Endothelial cell of umbilical vein (primary cell): Measurements from ENCODE around the gene DUSP11. TPM values are rescaled to one million over a fixed set of nuclear protein-coding genes. Genes with fewer than 3 reads are reported as not detected.
"Not testable (repeated sequence)": the region's sequence is repeated elsewhere in the genome, so short reads cannot be mapped to it uniquely, and the experiment has no call there.

Source experiments
- BruUV-seq: library from RNA; stranded (reverse); fragments of 400-500 nt; replicated peaks from 2 replicates; lab custom pipeline; 2021; lab: Mats Ljungman, UMichigan
- CTCF ChIA-PET: fragments of 300-600, 350-600 bp; sonication (Branson Sonifier 250); formaldehyde crosslinking; loops from one replicate; lab custom pipeline; 2021; ENCODE audit warnings: antibody characterized with exemption, inconsistent platforms; lab: Charles Lee
- POLR2A ChIA-PET: fragments of 300-600, 350-600 bp; sonication (Branson Sonifier 250); formaldehyde crosslinking; loops from one replicate; lab custom pipeline; 2021; ENCODE audit warnings: antibody characterized with exemption, inconsistent platforms; lab: Charles Lee
- DNase-seq: peaks from one replicate; pipeline ENCODE4 v3.0.0-alpha.2; 2011; ENCODE audit warnings: low read depth, low spot score
- FAIRE-seq: peaks from 2 replicates; lab custom pipeline; 2011; peaks lifted over from hg19 to GRCh38; lab: Jason Lieb, UNC
- H2AFZ ChIP-seq: 2 replicates; pipeline ENCODE4 v1.6.0; 2012; ENCODE audit warnings: low read depth, low read length, control low read depth, inconsistent platforms
- H3K27ac ChIP-seq: 2 replicates; pipeline ENCODE4 v1.5.1; 2011; ENCODE audit warnings: low read depth, mild to moderate bottlenecking, control low read depth, low read length, moderate library complexity; ENCODE audit not compliant: insufficient read depth
- H3K27me3 ChIP-seq, 2 experiments: 2 replicates each; pipeline versions ENCODE4 v1.6.0 to v1.6.1; 2011; ENCODE audit warnings: low read length in 2 of 2, mixed read lengths in 1 of 2; ENCODE audit not compliant: control insufficient read depth in 2 of 2, insufficient read depth in 2 of 2
- H3K36me3 ChIP-seq, 2 experiments: 2 replicates in 1 of 2; 3 replicates in 1 of 2; pipeline ENCODE4 v1.5.1; 2011; ENCODE audit warnings: low read length in 2 of 2, mild to moderate bottlenecking in 1 of 2, moderate library complexity in 1 of 2; ENCODE audit not compliant: control insufficient read depth in 2 of 2, insufficient read depth in 2 of 2; ENCODE audit errors: extremely low read depth in 1 of 2
- H3K4me1 ChIP-seq: 3 replicates; pipeline ENCODE4 v1.5.1; 2011; ENCODE audit warnings: mild to moderate bottlenecking, low read length; ENCODE audit not compliant: control insufficient read depth, insufficient read depth; ENCODE audit errors: extremely low read depth
- H3K4me2 ChIP-seq: 2 replicates; pipeline ENCODE4 v1.6.1; 2011; ENCODE audit warnings: low read length, control low read depth, mixed read lengths; ENCODE audit not compliant: insufficient read depth
- H3K4me3 ChIP-seq, 3 experiments: fragments of 200-600 bp in 1 of 3; sonication (generic), shearing (Covaris generic) in 1 of 3; replicated peaks in 1 of 3; 2 replicates each; pipeline ENCODE4 v1.5.1; 2011 to 2016; ENCODE audit warnings: control low read depth in 3 of 3, low read length in 3 of 3, mild to moderate bottlenecking in 2 of 3, inconsistent platforms in 1 of 3, low read depth in 1 of 3, moderate library complexity in 1 of 3; ENCODE audit not compliant: insufficient read depth in 1 of 3
- H3K79me2 ChIP-seq: 2 replicates; pipeline ENCODE4 v1.6.0; 2012; ENCODE audit warnings: low read length, inconsistent platforms; ENCODE audit not compliant: control insufficient read depth, insufficient read depth
- H3K9ac ChIP-seq: replicated peaks from 2 replicates; pipeline ENCODE3; 2011; ENCODE audit warnings: low read length, control low read depth; ENCODE audit not compliant: insufficient read depth; ENCODE audit errors: extremely low read depth
- H3K9me1 ChIP-seq: replicated peaks from 3 replicates; pipeline ENCODE4 v1.6.0; 2011; ENCODE audit warnings: mild to moderate bottlenecking, low read length; ENCODE audit not compliant: control insufficient read depth, insufficient read depth; ENCODE audit errors: extremely low read depth
- H3K9me3 ChIP-seq: replicated peaks from 2 replicates; pipeline ENCODE4 v1.5.1; 2012; ENCODE audit warnings: low read length, inconsistent platforms; ENCODE audit not compliant: control insufficient read depth, insufficient read depth
- H4K20me1 ChIP-seq: replicated peaks from 2 replicates; pipeline ENCODE3; 2011; ENCODE audit warnings: mild to moderate bottlenecking, low read length; ENCODE audit not compliant: control insufficient read depth, insufficient read depth; ENCODE audit errors: extremely low read depth
- GATA2 ChIP-seq: IDR thresholded peaks from 2 replicates; pipeline ENCODE4 v1.7.0; 2011; ENCODE audit warnings: low read depth, mild to moderate bottlenecking, moderate library complexity, mixed read lengths, low read length; ENCODE audit not compliant: insufficient read length, insufficient read depth
- JUN ChIP-seq: IDR thresholded peaks from 2 replicates; pipeline ENCODE4 v1.6.1; 2011; ENCODE audit warnings: borderline replicate concordance, low read depth; ENCODE audit not compliant: insufficient read length, insufficient read depth
- MAX ChIP-seq: IDR thresholded peaks from 2 replicates; pipeline ENCODE4 v1.6.1; 2011; ENCODE audit not compliant: insufficient read depth, insufficient read length
- MYC ChIP-seq: IDR thresholded peaks from one replicate; pipeline ENCODE4 v1.6.1; 2011; ENCODE audit warnings: mild to moderate bottlenecking, low read depth, low read length
- POLR2A ChIP-seq: IDR thresholded peaks from 2 replicates; pipeline ENCODE4 v1.6.1; 2012; ENCODE audit warnings: low read depth, mild to moderate bottlenecking, control low read depth, low read length
- POLR2AphosphoS5 ChIP-seq: IDR thresholded peaks from 2 replicates; pipeline ENCODE4 v1.6.1; 2012; ENCODE audit warnings: low read depth, mild to moderate bottlenecking, control low read depth, low read length, moderate library complexity; ENCODE audit not compliant: insufficient read depth
- dilution Hi-C: fragments of 300-500 bp; cut with MboI; formaldehyde crosslinking; loops from one replicate; pipeline ENCODE4 v1.15.0; 2019; ENCODE audit warnings: low sequenced_read_pairs; ENCODE audit not compliant: extremely low pct_ligation_motif_present
- intact Hi-C: fragments of 100-400 bp; cut with micrococcal nuclease; formaldehyde crosslinking; loops from one replicate; pipeline ENCODE4 v1.10.0; 2022
- polyA plus RNA-seq, 4 experiments: library from polyadenylated mRNA; depleted of rRNA in 3 of 4; stranded (reverse) in 3 of 4; unstranded in 1 of 4; fragments of >200 nt; gene quantifications; 2 replicates each; pipeline versions ENCODE4 v1.2.1 to v1.2.3, GENCODE V29; 2011 to 2012; ENCODE audit warnings: missing spikeins in 1 of 4
- total RNA-seq: library from RNA; stranded (reverse); gene quantifications from 2 replicates; pipeline ENCODE4 v1.2.3, GENCODE V29; 2021

Gene DUSP11
- total and polyA plus RNA-seq, 2 donors (not counting 3 experiments of a cell fraction or from before 2014, with no cell fraction given), result 18.6 to 27.0 TPM

- H3K4me1 ChIP-seq, result no peaks in the 10 kb centered on the region
- TF ChIP-seq MYC, result no peak
- no peak for TF ChIP-seq JUN
- no peak for TF ChIP-seq POLR2AphosphoS5
- TF ChIP-seq GATA2, result no peak
- TF ChIP-seq POLR2A, result no peak
- no peak for TF ChIP-seq MAX
- H3K79me2 ChIP-seq, result no peaks in the 10 kb centered on the region
- POLR2A ChIA-PET, result no interaction called here
- H3K4me3 ChIP-seq, result no peak overlapping the region
- intact Hi-C loops, result no loop called here
- dilution Hi-C loops, result no loop called here
- BruUV-seq, result no TSS peak
- H3K9me3 ChIP-seq, result no peaks in the 10 kb centered on the region
- H4K20me1 ChIP-seq, result no peaks in the 10 kb centered on the region
- no peaks in the 10 kb centered on the region for H3K36me3 ChIP-seq
- no peak overlapping the region for H3K9ac ChIP-seq
- DNase-seq (no peak), FAIRE-seq (no peak)
- H3K9me1 ChIP-seq, result no peaks in the 10 kb centered on the region
- no peak overlapping the region for H2AFZ ChIP-seq
- no peak overlapping the region for H3K4me2 ChIP-seq
- peaks cover 3 to 15% of the 10 kb centered on the region in 2 experiments for H3K27me3 ChIP-seq
- no peak overlapping the region for H3K27ac ChIP-seq
- CTCF ChIA-PET, result interaction anchor here (1.0 to 2.7 kb wide), 5 partner anchors 10 to 523 kb away, joined by 3 to 8 read pairs (median 6); partner anchors contain the start of gene MOB1A
These were observed 32.0 kb upstream of the DUSP11 start for GRCh38 chr2:73811878-73812277.

GRCh38 chr2:73783883-73784282, 4.0 kb upstream of the DUSP11 start, which contains the start of gene C2orf78:
C2orf78 (plus strand) TSS chr2:73784183; CDS start chr2:73784310, 127 bp downstream.
- dilution Hi-C loops, H3K9me3 ChIP-seq, H3K4me2 ChIP-seq, FAIRE-seq, POLR2A ChIA-PET, H3K4me3 ChIP-seq, H3K27ac ChIP-seq, CTCF ChIA-PET, H3K9ac ChIP-seq, H3K9me1 ChIP-seq, H3K79me2 ChIP-seq, H2AFZ ChIP-seq, H3K36me3 ChIP-seq, H3K4me1 ChIP-seq, BruUV-seq, H4K20me1 ChIP-seq, H3K27me3 ChIP-seq, DNase-seq: not testable (repeated sequence)
- intact Hi-C loops, result loop anchor here (10.0 kb wide), 1 partner anchor 99 kb away; no protein-coding TSS in a partner anchor

GRCh38 chr2:73783402-73783801, 3.5 kb upstream of the DUSP11 start:
- H3K27me3 ChIP-seq, FAIRE-seq, DNase-seq, dilution Hi-C loops, CTCF ChIA-PET, H3K9me1 ChIP-seq, H3K4me3 ChIP-seq, H2AFZ ChIP-seq, H4K20me1 ChIP-seq, BruUV-seq, H3K27ac ChIP-seq, H3K4me1 ChIP-seq, H3K36me3 ChIP-seq, H3K4me2 ChIP-seq, H3K9ac ChIP-seq, POLR2A ChIA-PET, H3K9me3 ChIP-seq: not testable (repeated sequence)
- peaks cover 13% of the 10 kb centered on the region for H3K79me2 ChIP-seq
- intact Hi-C loops, result loop anchor here (10.0 kb wide), 1 partner anchor 99 kb away; no protein-coding TSS in a partner anchor
